Progenitor cell of endocrine pancreas (in vitro differentiated cells): Measurements from ENCODE around the gene PPP1R1C. TPM values are rescaled to one million over a fixed set of nuclear protein-coding genes. Genes with fewer than 3 reads are reported as not detected.

ENCODE experiments used
- DNase-seq: peaks from one replicate; pipeline ENCODE4 v3.0.0; 2021; ENCODE audit warnings: low spot score; ENCODE audit not compliant: unreplicated experiment
- H3K27ac Mint-ChIP-seq: 2 replicates; pipeline ENCODE4 v1.8.0; 2021; ENCODE audit warnings: mild to moderate bottlenecking, moderate library complexity, mixed read lengths
- H3K27me3 Mint-ChIP-seq: 2 replicates; pipeline ENCODE4 v1.8.0; 2021; ENCODE audit warnings: mixed read lengths
- H3K36me3 Mint-ChIP-seq: 2 replicates; pipeline ENCODE4 v1.8.0; 2022; ENCODE audit warnings: mixed read lengths; ENCODE audit not compliant: insufficient read depth
- H3K4me1 Mint-ChIP-seq: 2 replicates; pipeline ENCODE4 v1.8.0; 2021; ENCODE audit warnings: low read depth, mixed read lengths
- H3K4me3 Mint-ChIP-seq: 2 replicates; pipeline ENCODE4 v1.8.0; 2021; ENCODE audit warnings: low read depth, mild to moderate bottlenecking, moderate library complexity, mixed read lengths
- H3K9me3 Mint-ChIP-seq: 2 replicates; pipeline ENCODE4 v1.8.0; 2021; ENCODE audit warnings: low read depth, mixed read lengths
- total RNA-seq: library from RNA; stranded (reverse); gene quantifications from 2 replicates; pipeline ENCODE4 v1.2.1, GENCODE V29; 2021
- TF ChIP-seq, protein P1 (sequence below): fragments of 200-600 bp; sonication (generic); IDR thresholded peaks from one replicate; pipeline ENCODE4 v1.5.0; 2021; ENCODE audit warnings: antibody characterized with exemption, mild to moderate bottlenecking; ENCODE audit not compliant: unreplicated experiment

The PPP1R1C gene
- total RNA-seq, 1 donor from 2014 or later: 5.6 TPM

GRCh38 chr2:182103526-182103925, 117.9 kb downstream of the PPP1R1C start:
- no peak for DNase-seq
- H3K27me3 Mint-ChIP-seq: no peaks in the 10 kb centered on the region
- no peak overlapping the region for H3K27ac Mint-ChIP-seq
- TF ChIP-seq, protein P1, sequence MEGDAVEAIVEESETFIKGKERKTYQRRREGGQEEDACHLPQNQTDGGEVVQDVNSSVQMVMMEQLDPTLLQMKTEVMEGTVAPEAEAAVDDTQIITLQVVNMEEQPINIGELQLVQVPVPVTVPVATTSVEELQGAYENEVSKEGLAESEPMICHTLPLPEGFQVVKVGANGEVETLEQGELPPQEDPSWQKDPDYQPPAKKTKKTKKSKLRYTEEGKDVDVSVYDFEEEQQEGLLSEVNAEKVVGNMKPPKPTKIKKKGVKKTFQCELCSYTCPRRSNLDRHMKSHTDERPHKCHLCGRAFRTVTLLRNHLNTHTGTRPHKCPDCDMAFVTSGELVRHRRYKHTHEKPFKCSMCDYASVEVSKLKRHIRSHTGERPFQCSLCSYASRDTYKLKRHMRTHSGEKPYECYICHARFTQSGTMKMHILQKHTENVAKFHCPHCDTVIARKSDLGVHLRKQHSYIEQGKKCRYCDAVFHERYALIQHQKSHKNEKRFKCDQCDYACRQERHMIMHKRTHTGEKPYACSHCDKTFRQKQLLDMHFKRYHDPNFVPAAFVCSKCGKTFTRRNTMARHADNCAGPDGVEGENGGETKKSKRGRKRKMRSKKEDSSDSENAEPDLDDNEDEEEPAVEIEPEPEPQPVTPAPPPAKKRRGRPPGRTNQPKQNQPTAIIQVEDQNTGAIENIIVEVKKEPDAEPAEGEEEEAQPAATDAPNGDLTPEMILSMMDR: no peak
- no peak overlapping the region for H3K4me3 Mint-ChIP-seq
- H3K4me1 Mint-ChIP-seq: peaks cover 2% of the 10 kb centered on the region
- H3K9me3 Mint-ChIP-seq: no peaks in the 10 kb centered on the region
- H3K36me3 Mint-ChIP-seq: no peaks in the 10 kb centered on the region

GRCh38 chr2:182110347-182110746, 124.7 kb downstream of the PPP1R1C start:
- no peak for DNase-seq
- H3K27ac Mint-ChIP-seq: no peak overlapping the region

DNA sequence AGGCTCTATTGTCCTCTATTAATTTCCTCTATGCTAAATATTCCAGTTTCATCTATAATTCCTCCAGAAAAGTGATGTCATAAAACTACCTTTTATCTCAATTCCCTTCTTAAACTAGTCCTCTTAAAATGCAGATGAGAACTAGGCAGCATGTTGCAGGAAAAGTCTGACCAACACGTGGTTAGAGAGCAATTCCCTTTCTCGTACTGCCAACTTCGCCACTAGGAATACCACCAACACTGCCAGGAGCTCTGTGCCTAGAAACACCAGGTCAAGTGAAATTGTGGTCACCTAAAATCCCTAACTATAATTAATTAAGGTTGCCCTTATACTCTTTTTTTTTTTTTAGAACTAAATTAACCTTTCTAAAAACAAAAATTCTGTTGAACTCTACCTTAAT, 127.7 kb downstream of the PPP1R1C start:
- TF ChIP-seq, protein P1: no peak
- Mint-ChIP-seq H3K9me3 (no peaks in the 10 kb centered on the region), H3K36me3 (no peaks in the 10 kb centered on the region), H3K4me1 (no peaks in the 10 kb centered on the region), H3K27ac (no peak overlapping the region), H3K27me3 (no peaks in the 10 kb centered on the region), H3K4me3 (no peak overlapping the region)
- no peak for DNase-seq

More at GRCh38 chr2:182110347-182110746, 124.7 kb downstream of the PPP1R1C start:
- Mint-ChIP-seq H3K4me3 (no peak overlapping the region), H3K27me3 (no peaks in the 10 kb centered on the region), H3K4me1 (no peaks in the 10 kb centered on the region), H3K36me3 (no peaks in the 10 kb centered on the region), H3K9me3 (no peaks in the 10 kb centered on the region)
- TF ChIP-seq, protein P1: no peak

- Mint-ChIP-seq H3K4me1 (no peaks in the 10 kb centered on the region), H3K27me3 (no peaks in the 10 kb centered on the region), H3K9me3 (no peaks in the 10 kb centered on the region), H3K36me3 (no peaks in the 10 kb centered on the region), H3K4me3 (no peak overlapping the region), H3K27ac (no peak overlapping the region)
- no peak for DNase-seq
- TF ChIP-seq, protein P1: no peak
Observed at GRCh38 chr2:182115258-182115657, 129.6 kb downstream of the PPP1R1C start.

DNA sequence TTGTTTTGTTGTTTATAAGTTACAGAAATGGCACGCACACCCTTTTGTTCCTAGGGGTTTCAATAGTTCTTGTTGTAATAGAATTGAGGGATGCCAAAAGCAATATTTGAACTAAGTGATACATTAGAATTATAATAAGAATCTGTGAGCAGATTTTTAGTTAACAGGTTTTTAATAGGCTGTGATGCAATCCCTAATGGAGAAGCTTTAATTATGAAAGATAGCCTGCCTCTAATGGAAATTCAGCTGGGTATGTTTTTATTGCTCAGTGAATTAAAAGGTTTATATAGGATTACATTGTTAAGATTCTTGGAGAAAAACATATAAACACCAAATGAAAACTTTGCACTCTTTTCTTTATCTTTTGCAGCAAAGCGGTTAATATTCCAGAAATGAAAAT, 131.1 kb downstream of the PPP1R1C start:
- H3K27ac Mint-ChIP-seq: no peak overlapping the region
- H3K4me1 Mint-ChIP-seq: no peaks in the 10 kb centered on the region
- no peaks in the 10 kb centered on the region for H3K27me3 Mint-ChIP-seq
- DNase-seq: no peak
- no peaks in the 10 kb centered on the region for H3K36me3 Mint-ChIP-seq
- TF ChIP-seq, protein P1: no peak
- H3K4me3 Mint-ChIP-seq: no peak overlapping the region
- H3K9me3 Mint-ChIP-seq: no peaks in the 10 kb centered on the region
